ENCODE data around the gene MROH2A.

MROH2A gene

DNA sequence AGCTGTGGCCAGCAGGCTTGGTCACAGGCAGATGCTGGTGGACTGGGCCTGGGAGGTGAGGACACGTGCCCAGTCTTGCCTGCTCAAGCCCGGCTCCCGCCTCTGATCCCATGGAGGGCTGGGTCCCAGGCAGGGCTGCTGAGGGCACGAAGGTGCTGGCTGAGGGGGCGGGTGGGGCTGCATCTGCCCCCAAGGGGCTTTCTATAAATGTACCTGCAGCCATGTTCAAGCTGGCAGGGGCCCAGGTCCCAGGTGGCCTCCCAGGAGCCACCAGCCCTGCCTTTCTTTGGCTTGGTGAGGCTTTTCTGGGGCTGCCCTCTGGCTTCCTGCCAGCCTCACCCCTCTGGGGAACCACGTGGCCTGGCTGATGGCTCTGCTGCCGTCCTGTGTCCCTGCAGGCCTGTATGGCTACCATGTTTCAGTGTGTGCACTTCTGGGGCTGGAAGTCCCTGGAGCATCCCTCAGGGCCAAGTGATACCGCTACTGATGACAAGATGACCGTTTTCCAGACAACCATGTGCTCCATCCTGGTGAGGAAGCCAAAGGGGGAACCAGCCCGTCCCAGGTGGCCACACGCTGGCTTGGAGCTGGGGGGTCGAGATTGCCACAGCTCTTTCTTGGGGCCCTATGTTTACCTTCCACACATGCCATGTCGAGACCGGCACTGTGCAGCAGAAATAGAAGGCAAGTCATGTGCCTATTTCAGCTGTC, 53.0 kb downstream of the MROH2A start:
- intact Hi-C loops (cut with DNase I; ENCODE audit: low total_unique reads) = no loop called here
- Histone ChIP-seq H3K27me3 (peaks cover 0 to 3% of the 10 kb centered on the region in 2 donors), H3K9me3 (peaks cover 0 to 7% (median 0%) of the 10 kb centered on the region in 3 donors), H3K36me3 (no peaks in the 10 kb centered on the region), H3K27ac (no peak overlapping the region), H3K4me3 (no peak overlapping the region), H3K4me1 (no peaks in the 10 kb centered on the region)
- DNase-seq = peak in 1 of 2 donors; percentile 53
- TF ChIP-seq, protein P1, sequence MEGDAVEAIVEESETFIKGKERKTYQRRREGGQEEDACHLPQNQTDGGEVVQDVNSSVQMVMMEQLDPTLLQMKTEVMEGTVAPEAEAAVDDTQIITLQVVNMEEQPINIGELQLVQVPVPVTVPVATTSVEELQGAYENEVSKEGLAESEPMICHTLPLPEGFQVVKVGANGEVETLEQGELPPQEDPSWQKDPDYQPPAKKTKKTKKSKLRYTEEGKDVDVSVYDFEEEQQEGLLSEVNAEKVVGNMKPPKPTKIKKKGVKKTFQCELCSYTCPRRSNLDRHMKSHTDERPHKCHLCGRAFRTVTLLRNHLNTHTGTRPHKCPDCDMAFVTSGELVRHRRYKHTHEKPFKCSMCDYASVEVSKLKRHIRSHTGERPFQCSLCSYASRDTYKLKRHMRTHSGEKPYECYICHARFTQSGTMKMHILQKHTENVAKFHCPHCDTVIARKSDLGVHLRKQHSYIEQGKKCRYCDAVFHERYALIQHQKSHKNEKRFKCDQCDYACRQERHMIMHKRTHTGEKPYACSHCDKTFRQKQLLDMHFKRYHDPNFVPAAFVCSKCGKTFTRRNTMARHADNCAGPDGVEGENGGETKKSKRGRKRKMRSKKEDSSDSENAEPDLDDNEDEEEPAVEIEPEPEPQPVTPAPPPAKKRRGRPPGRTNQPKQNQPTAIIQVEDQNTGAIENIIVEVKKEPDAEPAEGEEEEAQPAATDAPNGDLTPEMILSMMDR (IDR thresholded peaks at IDR 0.05) = no peak

DNA sequence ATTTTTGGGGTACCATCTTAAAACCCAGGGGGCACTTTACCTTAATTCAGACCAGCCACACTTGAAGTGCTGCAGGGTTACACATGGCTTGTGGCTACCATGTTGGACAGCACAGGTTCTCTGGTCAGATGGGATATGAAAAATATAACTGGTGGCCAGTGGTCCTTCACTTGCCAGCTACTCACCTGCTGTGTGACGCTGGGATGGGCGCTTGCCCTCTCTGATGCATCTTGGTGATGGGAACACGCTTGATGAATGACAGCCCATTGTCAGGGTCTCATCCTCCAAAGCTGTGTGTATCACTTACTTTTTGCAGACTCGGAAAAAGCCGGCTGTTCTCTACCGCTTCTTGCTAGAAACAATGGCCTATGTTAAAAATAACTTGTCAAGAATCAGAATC, 53.7 kb downstream of the MROH2A start:
- intact Hi-C loops (cut with DNase I; ENCODE audit: low total_unique reads) = no loop called here
- peaks cover 0 to 3% of the 10 kb centered on the region in 2 donors for H3K27me3 ChIP-seq

DNA sequence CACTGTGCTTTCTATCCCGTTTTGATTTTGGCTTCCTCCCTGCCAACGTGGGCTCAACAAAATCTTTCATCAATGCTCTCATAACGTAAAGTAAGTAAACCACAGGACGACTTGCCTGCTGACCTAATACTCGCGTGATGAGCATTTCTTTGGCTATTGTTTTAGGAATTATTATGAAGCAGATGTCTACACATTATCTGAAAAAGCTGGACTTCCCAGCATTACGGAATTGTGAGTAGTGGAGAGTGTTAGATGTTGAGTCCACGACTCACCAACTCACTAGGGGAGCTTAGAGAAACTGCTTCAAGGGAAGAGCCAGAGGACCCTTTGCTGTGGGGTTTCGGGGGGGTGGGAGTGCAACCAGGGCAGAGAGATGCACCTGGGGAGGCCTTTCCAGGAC, 54.3 kb downstream of the MROH2A start:
- Histone ChIP-seq H3K9me3 (no peaks in the 10 kb centered on the region), H3K27ac (no peak overlapping the region), H3K4me3 (no peak overlapping the region), H3K36me3 (no peaks in the 10 kb centered on the region), H3K4me1 (no peaks in the 10 kb centered on the region), H3K27me3 (peaks cover 0 to 3% of the 10 kb centered on the region in 2 donors)
- DNase-seq = no peak
- intact Hi-C loops (cut with DNase I; ENCODE audit: low total_unique reads) = no loop called here
- TF ChIP-seq, protein P1 (IDR thresholded peaks at IDR 0.05) = no peak

More for the DNA sequence above, 53.7 kb downstream of the MROH2A start:
- H3K4me3 ChIP-seq = no peak overlapping the region
- peaks cover 0 to under 1% (median 0%) of the 10 kb centered on the region in 3 donors for H3K9me3 ChIP-seq
- no peak for DNase-seq
- H3K27ac ChIP-seq = no peak overlapping the region
- TF ChIP-seq, protein P1 (IDR thresholded peaks at IDR 0.05) = no peak
- H3K4me1 ChIP-seq = no peaks in the 10 kb centered on the region
- no peaks in the 10 kb centered on the region for H3K36me3 ChIP-seq

- no peak overlapping the region for H3K27ac ChIP-seq
- peak in 1 of 2 donors; percentile 56 for DNase-seq
- intact Hi-C loops (cut with DNase I; ENCODE audit: low total_unique reads) = no loop called here
- TF ChIP-seq, protein P1 (IDR thresholded peaks at IDR 0.05) = no peak
- no peaks in the 10 kb centered on the region for H3K9me3 ChIP-seq
- peaks cover 0 to 3% of the 10 kb centered on the region in 2 donors for H3K27me3 ChIP-seq
- no peak overlapping the region for H3K4me3 ChIP-seq
- no peaks in the 10 kb centered on the region for H3K4me1 ChIP-seq
- no peaks in the 10 kb centered on the region for H3K36me3 ChIP-seq
Observed at GRCh38 chr2:233832869-233833311, 54.8 kb downstream of the MROH2A start.

DNA sequence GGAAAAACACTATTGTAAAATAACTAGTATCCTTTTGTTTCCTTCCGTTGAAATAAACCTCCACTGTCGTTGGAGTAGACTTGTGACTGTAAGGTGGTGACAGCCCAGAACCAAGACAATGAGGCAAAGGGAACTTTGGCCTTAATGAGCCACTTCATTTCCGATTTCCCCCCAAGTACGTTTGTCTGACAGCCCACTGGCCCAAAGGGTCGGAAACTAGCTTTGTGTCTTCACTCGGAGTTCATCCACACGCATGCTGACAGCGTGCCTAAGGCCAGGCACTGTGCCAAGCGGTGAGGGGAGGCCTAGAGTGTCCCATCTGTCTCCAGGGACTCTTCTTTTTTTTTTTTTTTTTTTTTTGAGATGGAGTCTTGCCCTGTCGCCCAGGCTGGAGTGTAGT, 55.2 kb downstream of the MROH2A start:
- Histone ChIP-seq H3K9me3 (no peaks in the 10 kb centered on the region), H3K4me3 (no peak overlapping the region), H3K4me1 (no peaks in the 10 kb centered on the region), H3K27ac (no peak overlapping the region), H3K27me3 (peaks cover 0 to 3% of the 10 kb centered on the region in 2 donors), H3K36me3 (no peaks in the 10 kb centered on the region)
- intact Hi-C loops (cut with DNase I; ENCODE audit: low total_unique reads) = no loop called here
- TF ChIP-seq, protein P1 (IDR thresholded peaks at IDR 0.05) = no peak
- DNase-seq = peak in 1 of 2 donors; percentile 27

All from tibial artery (tissue), 4 donors.